Islet precursor cell (in vitro differentiated cells): Measurements from ENCODE around the gene RORC.

Experiments used
- DNase-seq: peaks from one replicate; pipeline ENCODE4 v3.0.0-alpha.2; 2018

The RORC gene

DNA sequence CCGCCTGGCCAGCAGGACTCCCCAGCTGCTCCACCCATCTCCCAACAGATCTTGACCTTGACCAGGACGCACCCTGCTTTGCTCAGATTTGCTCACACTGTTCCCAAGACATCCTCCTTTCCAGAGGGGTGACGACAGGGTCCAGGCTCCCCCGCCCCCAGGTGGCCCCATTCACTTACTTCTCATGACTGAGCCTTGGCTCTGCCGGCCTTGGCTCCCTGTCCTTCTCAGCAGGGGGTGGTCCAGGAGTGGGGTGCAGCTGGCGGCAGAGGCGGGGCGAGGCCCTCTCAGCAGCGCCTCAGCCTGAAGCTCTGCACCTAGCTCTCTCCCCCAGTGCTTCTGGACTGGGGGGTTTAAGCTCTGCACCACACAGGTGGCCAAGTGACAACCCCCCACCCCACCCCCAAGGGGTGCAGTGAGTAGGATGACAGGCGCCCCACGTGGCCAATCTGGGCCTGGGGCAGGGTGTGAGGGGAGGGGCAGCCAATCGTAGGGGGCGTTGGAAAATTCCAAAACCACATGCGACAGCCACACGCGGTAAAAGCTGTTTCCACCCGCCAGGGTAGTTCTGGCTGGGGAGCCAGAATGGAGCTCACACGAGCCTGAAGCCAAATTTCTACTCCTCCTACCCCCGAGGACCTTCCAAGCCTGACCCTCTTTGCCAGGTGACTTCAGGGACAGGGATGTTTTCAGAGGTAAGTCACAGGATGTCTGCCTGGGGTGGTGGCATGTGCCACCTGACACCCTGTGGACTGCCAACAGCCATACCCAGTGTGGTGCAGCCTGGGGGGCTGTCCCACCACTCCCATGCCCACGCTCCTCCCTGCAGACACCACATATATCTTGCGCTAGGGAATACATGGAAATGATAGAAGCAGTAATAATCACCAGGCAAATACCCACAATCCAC is 5.6 kb downstream of the RORC start:
- no peak for DNase-seq

DNA sequence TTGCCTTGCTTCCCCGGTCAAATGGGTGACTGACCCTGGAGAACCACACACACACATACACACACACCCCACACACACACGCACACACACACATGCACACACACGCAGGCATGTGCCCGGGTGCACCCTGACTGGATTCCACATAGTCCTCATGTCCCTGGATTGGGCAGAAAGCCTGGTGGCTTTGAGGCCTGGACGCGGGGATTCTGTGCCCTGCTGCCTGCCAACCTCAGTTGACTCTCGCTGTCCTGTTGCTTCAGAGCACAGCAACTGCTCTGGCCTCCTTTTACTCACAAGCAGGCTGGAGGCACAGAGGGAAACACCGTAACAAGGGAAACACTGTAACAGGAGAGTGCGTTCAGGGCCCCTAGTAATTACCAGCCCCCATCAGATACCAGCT is 6.4 kb downstream of the RORC start:
- DNase-seq: no peak

DNA sequence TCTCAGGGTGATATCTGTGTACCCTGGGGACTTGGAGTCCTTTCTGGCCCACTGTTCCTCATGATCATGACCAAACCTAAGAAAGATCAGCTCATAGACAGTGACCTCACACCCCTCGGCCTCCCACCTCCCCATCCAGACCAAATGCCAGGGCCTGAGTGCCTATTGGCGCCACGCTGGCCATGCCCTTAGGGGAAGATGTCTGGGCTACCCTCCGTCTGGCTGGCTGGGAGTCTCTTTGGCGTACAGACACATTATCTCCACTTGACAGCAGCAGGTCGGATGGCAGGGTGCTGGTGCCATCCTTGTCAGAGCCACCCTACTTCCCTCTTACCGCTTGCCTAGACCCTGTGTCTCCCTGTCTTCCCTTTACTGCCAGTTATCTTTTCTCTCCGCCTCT is 8.4 kb downstream of the RORC start:
- no peak for DNase-seq

DNA sequence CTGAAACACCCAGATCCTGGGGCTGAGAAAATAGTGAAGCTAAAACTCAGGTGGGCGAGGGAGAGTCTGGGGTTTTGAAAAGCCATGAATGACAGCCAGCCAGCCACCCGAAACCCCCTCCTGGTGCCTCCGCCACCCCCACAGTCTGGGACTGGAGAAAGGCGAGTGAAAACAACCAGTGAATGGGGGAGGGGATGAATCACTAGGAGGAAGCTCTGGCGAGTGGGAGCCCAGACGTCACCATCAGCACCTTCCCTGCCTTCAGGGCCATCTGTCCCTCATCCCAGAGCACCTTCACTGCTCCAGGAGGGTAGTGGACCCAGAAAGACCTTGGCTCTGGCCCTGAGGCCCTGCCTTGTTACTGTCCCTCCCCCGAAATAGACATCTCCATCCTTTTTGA is 9.2 kb downstream of the RORC start:
- no peak for DNase-seq

DNA sequence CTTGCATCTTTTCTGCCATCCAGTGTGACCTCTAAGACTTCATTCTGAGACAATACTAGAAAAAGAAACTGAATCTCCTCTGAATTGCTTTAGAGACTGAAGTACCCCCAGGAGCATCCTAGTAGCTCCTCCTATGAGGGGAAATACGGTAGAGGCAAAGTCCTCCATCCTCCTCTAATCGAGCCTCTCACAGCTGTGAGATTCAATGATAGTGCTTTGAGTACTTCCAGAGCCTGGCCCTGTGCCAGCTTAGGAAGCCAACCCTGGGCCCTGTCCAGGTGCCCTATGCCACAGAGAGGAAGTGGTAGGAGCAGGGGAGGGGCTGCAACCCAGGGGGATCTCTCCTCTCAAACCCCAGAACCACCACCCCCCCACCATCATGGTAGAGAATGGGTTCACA is 10.7 kb downstream of the RORC start:
- DNase-seq: no peak

DNA sequence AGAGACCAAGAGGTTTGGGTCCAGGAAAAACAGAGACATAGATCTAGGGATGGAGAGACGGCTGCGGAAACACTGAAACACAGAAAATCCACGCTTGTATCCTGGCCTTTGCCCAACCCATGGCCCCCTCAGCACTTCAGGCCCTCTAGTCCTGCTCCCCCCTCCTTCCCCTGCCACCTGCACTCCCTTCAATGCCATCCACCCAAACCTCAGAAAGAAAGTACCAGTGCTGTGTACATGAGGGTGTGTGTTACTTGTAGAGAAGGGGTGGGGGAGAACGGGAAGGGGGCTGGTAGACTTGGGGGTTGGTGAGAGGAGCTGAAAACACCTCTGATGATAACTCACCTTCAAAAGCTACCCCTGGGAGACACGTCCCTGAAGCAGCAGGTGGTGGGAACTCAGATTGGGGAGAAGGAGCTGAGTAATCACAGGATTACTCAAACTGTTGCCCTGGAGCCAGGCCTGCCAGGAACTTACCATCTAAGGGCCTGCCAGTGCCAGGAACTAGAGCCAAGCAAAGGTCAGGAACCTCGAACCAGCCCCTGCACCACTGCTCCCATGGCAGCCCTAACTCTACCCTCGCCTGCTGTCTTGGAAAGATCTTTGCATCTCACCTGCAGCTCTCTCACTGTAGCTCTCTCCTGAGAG is 11.5 kb downstream of the RORC start:
- DNase-seq: no peak

DNA sequence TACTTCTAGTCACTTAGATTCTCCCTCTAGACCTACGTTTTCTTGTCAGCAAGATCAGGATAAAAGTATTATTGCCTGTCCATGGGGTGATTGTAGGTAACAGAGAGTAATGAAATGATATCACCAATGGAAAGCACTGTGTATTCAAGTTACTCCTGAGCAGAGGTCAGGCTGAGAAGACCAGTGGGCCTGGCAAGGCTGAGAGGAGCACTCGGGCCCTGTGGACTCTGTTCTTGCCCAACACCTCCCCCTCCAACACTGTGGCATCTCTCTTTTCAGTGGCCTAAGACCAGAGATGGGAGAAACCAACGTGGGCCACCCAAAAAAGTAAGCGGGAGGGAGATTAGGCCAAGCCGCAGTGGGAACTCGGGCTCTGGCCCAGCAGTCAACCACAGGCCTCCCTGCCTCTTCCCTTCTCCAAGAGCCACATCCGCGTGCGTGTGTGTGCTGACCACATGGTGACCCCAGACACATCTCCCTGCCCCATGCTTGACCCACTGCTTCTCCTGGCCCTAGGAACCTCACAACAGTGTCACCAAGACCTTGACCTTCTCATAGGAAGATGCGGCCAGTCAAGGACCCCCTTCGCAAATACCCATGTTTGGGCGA is 12.3 kb downstream of the RORC start:
- DNase-seq: no peak

DNA sequence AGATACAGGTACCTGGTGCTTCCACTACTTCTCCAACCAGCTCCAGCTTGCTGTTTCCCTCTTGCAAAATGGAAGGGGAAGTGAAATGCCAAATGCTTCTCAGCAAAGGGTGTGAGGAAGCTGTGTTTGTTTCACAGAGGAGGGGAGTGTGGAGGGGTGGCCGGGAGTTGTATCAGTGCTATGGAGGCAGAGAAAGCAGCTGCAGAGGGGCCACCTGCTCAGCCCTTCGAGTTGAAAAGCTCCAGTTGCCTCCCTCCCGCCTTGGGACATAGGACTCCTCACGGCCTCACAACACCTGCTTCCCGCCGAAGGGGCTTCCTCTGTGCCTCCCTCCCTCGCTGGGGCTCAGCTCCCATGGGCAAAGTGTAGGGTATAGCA is 14.3 kb downstream of the RORC start:
- DNase-seq: no peak

DNA sequence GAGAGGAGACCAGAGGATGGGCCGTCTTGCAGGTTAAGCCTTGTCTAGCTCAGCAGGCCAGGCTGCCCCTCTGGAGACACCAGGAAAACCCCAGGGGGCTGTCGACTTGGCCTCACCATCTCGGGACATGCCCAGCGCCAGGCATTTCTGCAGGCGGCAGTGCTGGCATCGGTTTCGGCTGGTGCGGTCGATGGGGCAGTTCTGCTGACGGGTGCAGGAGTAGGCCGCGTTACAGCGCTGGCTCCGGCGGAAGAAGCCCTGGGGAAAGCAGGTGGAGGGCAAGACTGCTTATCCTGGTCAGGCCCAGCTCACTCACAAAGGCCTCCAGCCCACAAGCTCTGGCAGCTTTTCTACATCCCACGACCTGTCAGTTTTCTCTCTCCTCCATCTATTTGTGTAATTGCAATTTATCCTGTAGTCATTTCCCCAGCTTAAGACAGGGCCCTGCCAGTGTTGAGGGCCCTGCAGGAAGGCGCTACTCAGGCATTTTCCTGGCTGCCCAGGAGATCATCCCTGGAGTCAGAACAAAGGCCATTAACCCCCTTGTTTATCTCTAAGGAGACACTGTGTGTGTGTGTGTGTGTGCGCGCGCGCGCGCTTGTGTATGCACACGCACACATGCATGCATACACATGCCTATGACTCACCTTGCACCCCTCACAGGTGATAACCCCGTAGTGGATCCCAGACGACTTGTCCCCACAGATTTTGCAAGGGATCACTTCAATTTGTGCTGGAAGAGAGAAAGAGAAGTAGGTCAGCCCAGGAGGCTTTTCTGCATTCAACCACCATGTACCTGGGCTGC is 14.9 kb downstream of the RORC start:
- DNase-seq: no peak

DNA sequence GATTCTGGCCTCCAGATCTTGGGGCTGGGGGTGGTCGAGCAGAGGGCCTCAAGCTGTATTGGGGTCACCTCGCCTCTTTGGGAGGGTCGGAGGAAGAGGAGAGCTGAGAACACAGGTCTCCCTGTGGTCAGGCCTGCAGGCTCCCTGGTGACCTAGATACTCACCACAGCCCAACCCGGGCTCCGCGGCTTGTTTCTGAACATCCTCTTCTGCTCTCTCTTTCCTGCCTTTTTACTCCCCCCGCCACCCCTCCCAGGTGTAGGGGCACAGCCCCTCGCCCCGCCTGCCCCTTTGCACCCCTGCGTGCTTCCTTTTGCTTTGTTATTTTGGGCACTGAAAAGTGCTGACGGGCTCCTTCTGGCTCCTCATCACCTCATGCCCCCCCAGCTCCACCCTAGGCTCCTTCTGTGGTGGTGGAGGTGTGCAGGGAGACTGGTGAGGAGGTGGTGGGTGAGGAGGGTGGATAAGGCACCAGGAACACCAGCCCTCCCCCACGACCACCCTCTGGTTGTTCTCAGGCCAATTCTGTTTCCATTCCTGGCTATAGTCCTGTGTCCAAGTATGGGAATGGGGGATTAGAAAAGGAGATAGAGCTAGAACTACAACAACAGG is 15.8 kb downstream of the RORC start:
- no peak for DNase-seq

DNA sequence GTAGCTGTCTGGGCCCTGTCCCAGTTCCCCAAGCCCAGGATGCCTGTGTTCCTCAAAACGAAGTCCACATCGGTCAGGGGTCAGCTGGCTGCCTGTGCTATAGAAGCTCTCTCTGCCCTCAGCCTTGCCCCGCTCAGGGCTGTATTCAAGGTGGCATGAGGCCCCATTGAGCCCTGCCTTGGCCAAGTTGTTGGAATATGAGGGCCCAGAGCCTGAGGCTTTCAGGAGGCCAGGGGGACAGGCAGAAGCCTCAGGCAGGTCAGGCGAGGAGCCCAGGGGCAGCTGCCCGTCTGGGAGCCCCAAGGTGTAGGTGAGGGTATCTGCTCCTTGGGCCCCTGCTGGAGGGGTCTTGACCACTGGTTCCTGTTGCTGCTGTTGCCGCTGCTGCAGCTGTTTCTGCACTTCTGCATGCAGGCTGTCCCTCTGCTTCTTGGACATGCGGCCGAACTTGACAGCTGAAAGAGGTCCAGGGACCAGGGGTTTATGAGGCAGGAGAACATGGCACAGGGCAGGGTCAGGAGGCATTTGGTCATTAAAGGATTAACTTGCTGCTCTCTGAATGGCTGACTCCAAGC is 16.5 kb downstream of the RORC start:
- no peak for DNase-seq

DNA sequence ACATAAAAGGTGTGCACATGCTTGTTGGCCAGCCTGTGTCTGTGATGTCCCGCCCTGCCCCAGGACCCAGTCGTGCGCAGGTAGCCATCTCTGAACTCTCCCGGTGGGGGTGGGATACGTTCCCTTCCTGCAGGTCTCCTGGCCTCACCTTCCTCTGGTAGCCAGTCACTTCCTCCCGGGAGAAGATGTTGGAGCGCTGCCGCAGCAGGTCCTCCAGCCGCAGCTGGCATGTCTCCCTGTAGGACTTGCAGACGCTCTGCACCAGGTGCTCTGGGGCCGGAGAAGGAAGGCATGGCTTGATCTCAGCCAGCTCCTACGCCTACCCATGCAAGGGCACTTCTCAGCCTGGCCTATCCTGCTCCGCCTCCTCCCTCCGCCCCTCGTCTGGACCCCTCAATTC is 17.2 kb downstream of the RORC start:
- DNase-seq: no peak

DNA sequence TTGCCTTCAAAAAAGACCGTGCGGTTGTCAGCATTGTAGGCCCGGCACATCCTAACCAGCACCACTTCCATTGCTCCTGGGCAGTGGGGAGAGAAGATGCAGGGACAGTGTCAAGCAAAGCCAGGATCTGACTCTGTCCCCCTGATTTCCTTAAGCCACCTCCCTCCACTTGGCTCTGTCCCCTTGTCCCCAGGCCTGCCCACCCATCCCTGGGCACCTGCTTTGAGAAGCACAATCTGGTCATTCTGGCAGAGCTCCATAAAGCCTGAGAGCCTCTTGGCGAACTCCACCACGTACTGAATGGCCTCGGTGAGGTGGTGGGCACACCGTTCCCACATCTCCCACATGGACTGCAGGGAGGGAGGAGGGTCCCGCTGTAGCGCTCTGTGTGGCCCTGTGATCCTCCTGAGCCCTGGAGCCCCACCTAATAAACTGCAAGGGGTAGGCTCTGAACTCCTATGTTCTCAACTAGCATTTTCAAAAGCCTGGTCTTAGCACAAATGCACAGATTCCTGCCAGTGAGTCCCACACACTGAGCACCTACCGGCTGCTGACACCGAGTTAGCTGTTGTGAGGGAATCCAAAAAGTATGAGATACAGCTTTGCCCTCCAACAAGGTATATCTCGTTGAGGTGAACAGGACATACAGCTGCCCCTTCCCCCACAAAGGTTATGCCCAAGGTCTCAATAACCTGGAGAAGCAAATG is 18.2 kb downstream of the RORC start:
- no peak for DNase-seq

DNA sequence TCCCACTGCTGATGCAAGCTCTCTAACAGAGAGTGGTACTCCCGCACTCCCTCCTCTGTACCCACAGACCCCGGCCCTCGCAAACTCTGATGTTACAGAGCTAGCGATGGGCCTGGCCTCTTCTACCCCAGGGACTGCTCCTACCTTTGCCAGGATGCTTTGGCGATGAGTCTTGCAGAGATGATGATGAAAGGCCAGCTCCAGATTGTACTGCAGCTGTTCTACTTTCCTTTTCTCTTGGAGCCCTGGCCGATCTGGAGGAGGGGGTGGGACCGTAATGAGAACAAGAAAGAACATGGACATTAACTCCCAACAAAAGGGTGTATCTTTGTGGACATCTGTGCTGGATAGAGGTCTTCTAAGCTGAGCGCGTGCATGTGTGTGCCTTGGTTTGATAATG is 20.4 kb downstream of the RORC start:
- no peak for DNase-seq

DNA sequence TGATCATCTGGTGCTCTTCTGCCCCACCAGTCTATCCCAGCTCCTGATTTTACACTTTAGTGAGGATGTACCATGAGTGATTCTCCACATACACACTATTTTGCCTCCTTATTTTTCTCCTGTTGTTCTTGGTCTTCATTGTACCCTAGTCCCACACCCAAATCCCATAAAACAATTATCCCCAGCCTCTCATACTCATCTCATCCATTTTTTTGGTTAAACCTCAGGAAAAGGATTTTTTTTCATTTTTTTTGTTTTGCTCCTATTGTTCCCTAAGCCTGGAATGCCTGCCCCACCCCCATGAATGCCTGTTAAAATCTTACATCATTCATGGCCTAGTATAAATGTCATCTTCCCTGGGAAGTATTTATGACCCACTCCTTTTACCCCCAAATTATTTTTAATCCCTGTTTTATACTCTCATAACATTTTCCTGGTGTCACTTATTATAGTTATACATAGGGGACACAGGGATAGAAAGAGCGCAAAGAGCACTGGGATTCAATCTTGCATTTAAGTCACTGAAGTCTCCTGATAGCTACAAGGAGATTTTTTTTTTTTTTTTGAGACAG is 21.5 kb downstream of the RORC start:
- DNase-seq: peak; percentile 12

DNA sequence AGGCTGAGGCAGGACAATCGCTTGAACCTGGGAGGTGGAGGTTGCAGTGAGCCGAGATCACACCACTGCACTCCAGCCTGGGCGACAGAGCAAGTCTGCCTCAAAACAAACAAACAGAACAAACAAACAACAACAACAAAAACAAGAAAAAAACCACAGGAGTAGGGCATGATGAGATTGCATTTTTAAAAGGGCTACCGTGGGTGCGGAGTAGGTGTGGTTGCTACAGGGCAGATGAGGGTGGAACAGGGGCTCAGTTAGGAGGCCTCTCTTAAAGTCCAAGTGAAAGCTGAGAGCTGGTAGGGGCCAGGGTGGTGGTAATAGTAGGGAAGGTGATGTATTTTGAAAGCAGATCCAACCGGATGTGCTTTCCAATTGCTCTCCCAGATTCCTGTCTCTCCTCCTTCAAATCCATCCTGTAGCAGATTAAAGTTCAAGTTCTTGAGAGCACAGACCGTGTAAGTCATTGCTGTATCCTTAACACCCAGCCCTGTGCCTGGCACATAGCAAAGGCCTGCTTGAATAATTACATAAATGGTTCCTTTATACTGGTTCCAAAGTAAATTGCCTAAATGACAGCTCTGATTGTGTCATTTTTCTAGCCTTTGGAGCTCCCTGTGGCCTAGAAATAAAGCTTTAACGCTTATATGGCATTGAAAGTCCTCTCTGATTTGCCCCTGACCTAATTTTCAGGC is 22.2 kb downstream of the RORC start:
- DNase-seq: peak; percentile 17

DNA sequence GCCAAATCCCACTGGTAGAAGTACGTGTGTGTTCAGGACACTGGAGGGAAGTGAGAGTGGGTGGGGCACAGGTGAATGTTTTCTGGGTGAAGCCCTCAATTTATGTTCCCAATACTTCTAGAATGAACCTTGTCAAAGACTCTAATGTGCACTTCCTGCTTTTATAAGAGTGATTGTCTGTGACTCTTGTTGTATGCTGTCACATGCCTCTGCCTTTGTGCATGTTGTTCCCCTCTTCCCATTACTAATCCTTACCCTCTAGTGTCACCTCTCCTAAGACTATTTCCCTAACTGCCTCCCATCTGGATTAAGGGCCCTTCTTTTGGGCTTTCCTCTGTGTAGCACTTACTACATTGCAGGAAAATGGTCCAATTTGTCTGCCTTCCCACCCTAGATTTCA is 23.8 kb downstream of the RORC start:
- peak; percentile 7 for DNase-seq

DNA sequence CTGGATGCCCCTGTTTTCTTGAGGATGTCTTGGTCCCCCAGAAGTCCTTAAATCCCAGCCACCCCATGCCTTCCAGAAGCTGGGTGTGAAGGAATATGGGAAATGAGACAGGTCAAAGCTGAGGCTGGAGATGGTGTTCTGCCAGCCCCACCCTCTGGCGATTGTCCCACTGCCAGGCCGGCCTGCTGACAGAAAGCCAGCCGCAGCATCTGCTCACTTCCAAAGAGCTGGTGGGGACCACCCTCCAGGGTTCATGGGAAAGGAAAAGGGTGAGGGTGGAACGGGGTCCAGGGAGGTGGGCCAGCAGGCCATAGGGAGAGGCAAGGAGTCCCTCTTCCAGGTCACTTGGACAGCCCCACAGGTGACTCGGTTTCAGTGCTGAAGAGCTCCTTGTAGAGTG is 24.5 kb downstream of the RORC start:
- DNase-seq: no peak

DNA sequence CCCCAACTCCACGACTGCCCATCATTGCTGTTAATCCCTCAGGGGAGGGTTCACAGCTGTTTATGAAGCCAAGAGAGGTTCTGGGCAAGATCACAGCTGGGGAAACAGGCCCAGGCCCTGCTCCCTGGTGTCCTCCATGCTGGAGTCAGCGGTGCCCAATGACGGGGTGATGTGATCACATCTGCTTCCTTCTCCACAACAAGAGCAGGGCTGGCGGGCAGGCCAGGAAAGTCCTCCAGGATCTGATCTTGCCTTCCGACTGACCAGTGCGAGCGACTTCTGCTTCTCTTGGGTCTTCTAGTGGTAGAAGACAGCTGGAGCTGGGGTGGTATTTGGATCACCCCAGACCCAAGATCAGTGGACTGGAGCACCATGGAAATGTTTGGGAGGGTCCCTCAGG is 25.4 kb downstream of the RORC start:
- no peak for DNase-seq

DNA sequence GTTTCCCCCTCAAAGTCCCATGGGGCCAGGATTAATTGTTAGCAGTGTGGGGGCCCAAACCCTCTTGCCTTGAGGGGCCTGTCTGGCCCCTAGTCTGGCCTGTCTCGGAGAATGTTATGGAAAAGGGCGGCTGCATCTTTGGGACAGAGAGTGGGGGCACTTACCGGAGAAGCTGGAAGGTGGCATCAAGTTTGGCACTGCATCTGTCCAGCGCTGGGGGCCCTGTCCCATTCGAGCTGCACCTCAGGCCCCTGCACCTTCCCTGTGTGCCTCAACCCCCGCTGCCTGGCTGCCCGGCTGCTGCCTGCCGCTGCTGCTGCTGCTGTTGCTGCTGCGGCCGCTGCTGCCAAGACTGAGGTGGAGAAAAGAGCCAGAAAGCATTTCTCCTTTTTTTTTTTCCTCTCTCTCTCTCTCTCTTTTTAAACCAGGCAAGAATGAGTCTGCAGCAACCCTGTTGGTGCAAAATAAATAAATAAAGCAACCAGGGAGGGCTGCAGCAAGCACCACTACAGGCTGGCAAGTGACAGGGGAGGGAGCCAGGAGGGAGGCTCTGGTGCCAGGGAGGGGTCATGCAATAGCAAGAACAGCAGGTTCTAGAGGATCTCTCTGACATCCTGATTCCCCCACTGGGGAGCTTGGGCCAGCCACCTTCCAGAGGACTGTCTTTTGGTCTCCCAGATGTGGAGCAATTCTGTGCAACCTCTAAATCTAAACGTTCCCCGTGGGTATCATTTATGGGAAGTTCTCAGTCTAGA is 26.4 kb downstream of the RORC start, which contains the start of gene LINGO4:
LINGO4 (minus strand) TSS at position 354 of the 755 bp plus-strand sequence. CDS start 2,715 bp downstream, outside the sequence.
- DNase-seq: peak; percentile 32
